Measurements from ENCODE around the gene LENG1. TPM values are rescaled to one million over a fixed set of nuclear protein-coding genes. Genes with fewer than 3 reads are reported as not detected.

Gene LENG1
- polyA plus RNA-seq, 1 donor from 2014 or later: 17.0 TPM

- Histone ChIP-seq H2AFZ (ENCODE audit: low read depth, low read length) (no peak overlapping the region), H3K4me2 (ENCODE audit: low read length) (no peak overlapping the region), H3K36me3 (ENCODE audit: insufficient read depth, low read length) (no peaks in the 10 kb centered on the region), H3K9me3 (ENCODE audit: low read length) (no peaks in the 10 kb centered on the region), H4K20me1 (ENCODE audit: insufficient read depth) (no peaks in the 10 kb centered on the region), H3K79me2 (replicated peaks; ENCODE audit: insufficient read depth, low read length) (peaks cover 4% of the 10 kb centered on the region), H3F3A (ENCODE audit: insufficient read depth, low read length, poor library complexity, severe bottlenecking) (no peaks in the 10 kb centered on the region), H3K4me3 (ENCODE audit: low read length) (no peak overlapping the region), H3K9me2 (ENCODE audit: insufficient read depth, low read length) (no peaks in the 10 kb centered on the region), H3K27me3 (ENCODE audit: insufficient read depth, low read depth, low read length) (no peaks in the 10 kb centered on the region), H3K27ac (ENCODE audit: low read length) (no peak overlapping the region), H3K9ac (ENCODE audit: low read length) (no peak overlapping the region)
- no peak for TF ChIP-seq MXI1 (conservative IDR thresholded peaks at IDR 0.05; ENCODE audit: poor library complexity, severe bottlenecking)
Measured at GRCh38 chr19:54121259-54121658, 38.3 kb downstream of the LENG1 start.

DNA sequence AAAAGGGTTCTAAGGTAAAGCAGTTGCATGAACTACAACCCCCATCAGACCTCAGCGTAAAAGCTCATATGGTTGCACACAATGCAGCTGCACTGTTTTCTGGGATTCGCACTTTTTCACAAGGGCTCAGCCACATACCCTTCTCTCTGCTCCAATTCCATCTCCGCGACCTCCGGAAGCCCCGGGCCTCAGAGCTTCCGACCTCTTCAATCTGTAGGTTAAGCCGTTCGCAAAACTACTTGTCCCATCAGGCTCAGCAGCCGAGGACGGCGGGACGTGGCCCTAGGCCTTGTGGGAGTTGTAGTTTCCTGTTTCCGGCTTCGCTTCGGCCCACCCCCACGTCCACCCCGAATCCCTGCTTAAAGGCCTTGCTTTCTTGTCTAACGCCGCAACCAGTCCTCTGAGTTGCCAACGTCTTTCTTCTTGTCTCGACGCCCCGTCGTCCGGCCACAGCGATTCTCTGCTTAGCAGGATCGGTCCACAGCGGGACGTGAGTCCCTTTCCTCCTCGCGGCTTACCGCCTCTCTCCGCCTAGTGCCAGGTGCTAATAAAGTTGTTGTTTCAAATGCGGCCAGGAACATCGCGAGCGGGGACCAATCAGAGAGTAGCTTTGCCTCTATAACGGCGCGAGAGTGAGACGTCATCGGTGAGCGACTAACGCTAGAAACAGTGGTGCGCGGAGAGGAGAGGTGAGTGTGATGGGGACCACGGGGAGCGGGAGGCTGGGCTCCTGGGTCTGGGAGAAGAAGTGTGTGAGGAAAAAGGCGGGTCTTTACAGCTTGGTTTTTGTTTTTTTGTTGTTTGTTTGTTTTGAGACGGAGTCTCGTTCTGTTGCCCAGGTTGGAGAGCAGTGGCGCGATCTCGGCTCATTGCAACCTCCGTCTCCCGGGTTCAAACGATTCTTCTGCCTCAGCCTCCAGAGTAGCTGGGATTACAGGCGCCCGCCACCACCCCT, 44.1 kb downstream of the LENG1 start, which contains the start of the genes PRPF31 and TFPT:
Gene PRPF31, plus strand, starts transcription at position 646 of the 955 bp plus-strand sequence. CDS start 2,525 bp downstream, outside the sequence.
Gene TFPT, minus strand, starts transcription at position 549 of the 955 bp plus-strand sequence. Its CDS starts 388 bp downstream, at position 161.
- Histone ChIP-seq H3K9me3 (ENCODE audit: low read length) (no peaks in the 10 kb centered on the region), H3K9ac (ENCODE audit: low read length) (peak within 1 kb of the TSS; percentile 91), H3K36me3 (ENCODE audit: insufficient read depth, low read length) (no peaks in the 10 kb centered on the region), H4K20me1 (ENCODE audit: insufficient read depth) (no peaks in the 10 kb centered on the region), H3K79me2 (replicated peaks; ENCODE audit: insufficient read depth, low read length) (peaks cover 16% of the 10 kb centered on the region), H3K9me2 (ENCODE audit: insufficient read depth, low read length) (no peaks in the 10 kb centered on the region), H2AFZ (ENCODE audit: low read depth, low read length) (peak within 1 kb of the TSS; percentile 46), H3K27ac (ENCODE audit: low read length) (peak within 1 kb of the TSS; percentile 93), H3F3A (ENCODE audit: insufficient read depth, low read length, poor library complexity, severe bottlenecking) (no peaks in the 10 kb centered on the region), H3K4me2 (ENCODE audit: low read length) (peak within 1 kb of the TSS; percentile 99), H3K4me3 (ENCODE audit: low read length) (peak within 1 kb of the TSS; percentile 78), H3K27me3 (ENCODE audit: insufficient read depth, low read depth, low read length) (no peaks in the 10 kb centered on the region)
- TF ChIP-seq MXI1 (conservative IDR thresholded peaks at IDR 0.05; ENCODE audit: poor library complexity, severe bottlenecking) (peak; percentile 96), POLR2AphosphoS5 (IDR thresholded peaks at IDR 0.05) (peak; percentile 96), CTCF (IDR thresholded peaks at IDR 0.05; ENCODE audit: poor library complexity, severe bottlenecking) (peak; percentile 43), EZH2 (IDR thresholded peaks at IDR 0.05; ENCODE audit: borderline replicate concordance, insufficient read depth, low read length, poor library complexity, severe bottlenecking) (no peak), TAF1 (IDR thresholded peaks at IDR 0.05; ENCODE audit: low read depth) (peak; percentile 92), SMC3 (conservative IDR thresholded peaks at IDR 0.05; ENCODE audit: poor library complexity) (peak; percentile 60), RAD21 (conservative IDR thresholded peaks at IDR 0.05) (peak; percentile 23), EP300 (conservative IDR thresholded peaks at IDR 0.05; ENCODE audit: poor library complexity, severe bottlenecking) (peak; percentile 80)
- TF ChIP-seq, protein P1, sequence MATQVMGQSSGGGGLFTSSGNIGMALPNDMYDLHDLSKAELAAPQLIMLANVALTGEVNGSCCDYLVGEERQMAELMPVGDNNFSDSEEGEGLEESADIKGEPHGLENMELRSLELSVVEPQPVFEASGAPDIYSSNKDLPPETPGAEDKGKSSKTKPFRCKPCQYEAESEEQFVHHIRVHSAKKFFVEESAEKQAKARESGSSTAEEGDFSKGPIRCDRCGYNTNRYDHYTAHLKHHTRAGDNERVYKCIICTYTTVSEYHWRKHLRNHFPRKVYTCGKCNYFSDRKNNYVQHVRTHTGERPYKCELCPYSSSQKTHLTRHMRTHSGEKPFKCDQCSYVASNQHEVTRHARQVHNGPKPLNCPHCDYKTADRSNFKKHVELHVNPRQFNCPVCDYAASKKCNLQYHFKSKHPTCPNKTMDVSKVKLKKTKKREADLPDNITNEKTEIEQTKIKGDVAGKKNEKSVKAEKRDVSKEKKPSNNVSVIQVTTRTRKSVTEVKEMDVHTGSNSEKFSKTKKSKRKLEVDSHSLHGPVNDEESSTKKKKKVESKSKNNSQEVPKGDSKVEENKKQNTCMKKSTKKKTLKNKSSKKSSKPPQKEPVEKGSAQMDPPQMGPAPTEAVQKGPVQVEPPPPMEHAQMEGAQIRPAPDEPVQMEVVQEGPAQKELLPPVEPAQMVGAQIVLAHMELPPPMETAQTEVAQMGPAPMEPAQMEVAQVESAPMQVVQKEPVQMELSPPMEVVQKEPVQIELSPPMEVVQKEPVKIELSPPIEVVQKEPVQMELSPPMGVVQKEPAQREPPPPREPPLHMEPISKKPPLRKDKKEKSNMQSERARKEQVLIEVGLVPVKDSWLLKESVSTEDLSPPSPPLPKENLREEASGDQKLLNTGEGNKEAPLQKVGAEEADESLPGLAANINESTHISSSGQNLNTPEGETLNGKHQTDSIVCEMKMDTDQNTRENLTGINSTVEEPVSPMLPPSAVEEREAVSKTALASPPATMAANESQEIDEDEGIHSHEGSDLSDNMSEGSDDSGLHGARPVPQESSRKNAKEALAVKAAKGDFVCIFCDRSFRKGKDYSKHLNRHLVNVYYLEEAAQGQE (IDR thresholded peaks at IDR 0.05; ENCODE audit: borderline replicate concordance): peak; percentile 91

Data from neural cell (in vitro differentiated cells).